Uterus (tissue), 4 donors: ENCODE results near the gene CHIC2. TPM values are rescaled to one million over a fixed set of nuclear protein-coding genes. Genes with fewer than 3 reads are reported as not detected.

ENCODE experiments used
- DNase-seq, 2 donors: peaks; one replicate each; pipeline ENCODE4 v3.0.0-alpha.2; 2019 to 2020
- H3K27ac ChIP-seq, 2 donors: fragments of 200-600 bp; sonication (generic); 1 replicate in 1 of 2; 2 replicates in 1 of 2; pipeline ENCODE4 v1.5.1; 2016 to 2018
- H3K27me3 ChIP-seq, 2 donors: fragments of 200-600 bp; sonication (generic); one replicate each; pipeline ENCODE4 v1.5.1; 2018 to 2019; ENCODE audit warnings: control low read depth in 1 of 2
- H3K36me3 ChIP-seq, 2 donors: fragments of 200-600 bp; sonication (generic); one replicate each; pipeline ENCODE4 v1.5.1; 2019; ENCODE audit warnings: control low read depth in 1 of 2
- H3K4me1 ChIP-seq, 2 donors: fragments of 200-600 bp; sonication (generic); one replicate each; pipeline ENCODE4 v1.5.1; 2018 to 2019; ENCODE audit warnings: control low read depth in 1 of 2
- H3K4me3 ChIP-seq, 2 donors: fragments of 200-600 bp; sonication (generic); 1 replicate in 1 of 2; 2 replicates in 1 of 2; pipeline ENCODE4 v1.5.1; 2018 to 2019; ENCODE audit warnings: mild to moderate bottlenecking in 1 of 2
- H3K9me3 ChIP-seq, 2 donors: fragments of 200-600 bp; sonication (generic); one replicate each; pipeline ENCODE4 v1.5.1; 2019; ENCODE audit warnings: control low read depth in 1 of 2
- CTCF ChIP-seq, 4 experiments: fragments of 200-600 bp in 2 of 4; fragments of 450-650 bp in 2 of 4; sonication (generic) in 2 of 4; IDR thresholded peaks; one replicate each; pipeline ENCODE4 v1.5.1; 2016 to 2019; ENCODE audit warnings: antibody characterized with exemption in 4 of 4, mild to moderate bottlenecking in 2 of 4, moderate library complexity in 1 of 4
- POLR2A ChIP-seq, 2 donors: fragments of 450-650 bp; IDR thresholded peaks; one replicate each; pipeline ENCODE4 v1.6.1; 2016; ENCODE audit warnings: antibody characterized with exemption in 2 of 2, mild to moderate bottlenecking in 1 of 2, moderate library complexity in 1 of 2
- intact Hi-C: fragments of 100-400 bp; cut with DNase I; formaldehyde crosslinking; loops from one replicate; pipeline ENCODE4 v1.15.1; 2023; ENCODE audit warnings: low total_unique reads
- small RNA-seq: library from RNA; depleted of rRNA; stranded (forward); fragments of <200 nt; gene quantifications from one replicate; pipeline ENCODE3, GENCODE V24; 2016
- total RNA-seq, 4 donors: library from RNA; depleted of rRNA in 3 of 4; stranded (reverse); fragments of >200 nt in 3 of 4; gene quantifications; one replicate each; pipeline versions ENCODE4 v1.1.0 to v1.2.4, GENCODE V29; 2014 to 2023
- donor health status: DM: yes; HTN: yes; CAD: no.

Gene CHIC2
- total RNA-seq, 4 donors from 2014 or later = 26.0 to 80.2 (median 52.8) TPM

GRCh38 chr4:53962516-53963225 is 101.7 kb downstream of the CHIC2 start:
- TF ChIP-seq POLR2A (IDR thresholded peaks at IDR 0.05) = no peak
- TF ChIP-seq CTCF (IDR thresholded peaks at IDR 0.05) = no peak
- Histone ChIP-seq H3K27ac (no peak overlapping the region), H3K27me3 (no peaks in the 10 kb centered on the region), H3K4me1 (no peaks in the 10 kb centered on the region), H3K4me3 (no peak overlapping the region), H3K36me3 (no peaks in the 10 kb centered on the region), H3K9me3 (no peaks in the 10 kb centered on the region)
- intact Hi-C loops = no loop called here
- DNase-seq = no peak

DNA sequence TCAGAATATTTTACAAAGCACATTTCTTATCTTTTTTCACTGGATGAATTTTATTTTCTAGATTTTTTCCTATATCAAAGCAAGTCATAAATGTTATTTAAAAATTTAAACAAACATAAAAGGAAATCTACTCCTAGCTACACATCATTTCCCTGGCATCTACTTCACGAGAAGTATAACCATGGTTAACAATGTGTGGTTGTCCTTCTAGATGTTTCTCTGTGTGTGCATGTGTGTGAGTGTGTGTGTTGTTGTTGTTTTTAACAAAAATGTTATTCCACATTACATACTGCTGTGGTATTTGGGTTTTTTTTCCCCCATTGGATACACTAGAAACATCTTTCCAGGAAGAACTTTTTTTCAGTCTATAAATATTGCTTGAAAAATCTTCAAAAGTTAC is 103.1 kb downstream of the CHIC2 start:
- no peaks in the 10 kb centered on the region for H3K27me3 ChIP-seq
- TF ChIP-seq CTCF (IDR thresholded peaks at IDR 0.05) (no peak), POLR2A (IDR thresholded peaks at IDR 0.05) (no peak)
- no peak overlapping the region for H3K4me3 ChIP-seq
- H3K27ac ChIP-seq = no peak overlapping the region
- no peaks in the 10 kb centered on the region for H3K36me3 ChIP-seq
- intact Hi-C loops = no loop called here
- H3K4me1 ChIP-seq = no peaks in the 10 kb centered on the region
- DNase-seq = no peak
- no peaks in the 10 kb centered on the region for H3K9me3 ChIP-seq

DNA sequence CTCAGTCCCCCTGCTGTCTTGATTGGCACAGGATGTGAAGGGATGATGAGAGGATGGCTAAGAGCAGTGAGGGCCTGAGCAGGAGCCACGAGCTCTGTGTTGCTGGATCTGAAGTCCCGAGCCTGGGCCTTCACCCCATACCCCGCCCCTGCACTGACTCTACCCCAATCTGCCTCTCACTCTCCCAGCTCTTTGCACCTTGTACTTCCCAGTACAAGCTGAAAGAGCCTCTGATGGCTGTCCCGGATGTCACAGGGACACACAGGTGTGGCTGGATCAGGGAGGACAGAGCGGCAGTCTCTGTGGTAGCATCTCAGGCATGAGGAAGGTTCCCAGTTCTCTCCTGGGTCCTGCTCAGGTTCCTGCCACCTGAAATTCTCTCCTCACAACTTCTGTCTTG is 103.6 kb downstream of the CHIC2 start:
- Histone ChIP-seq H3K9me3 (no peaks in the 10 kb centered on the region), H3K4me3 (no peak overlapping the region), H3K27ac (no peak overlapping the region), H3K27me3 (no peaks in the 10 kb centered on the region), H3K36me3 (no peaks in the 10 kb centered on the region), H3K4me1 (no peaks in the 10 kb centered on the region)
- DNase-seq = no peak
- intact Hi-C loops = no loop called here
- TF ChIP-seq CTCF (IDR thresholded peaks at IDR 0.05) (no peak), POLR2A (IDR thresholded peaks at IDR 0.05) (no peak)

Small RNA genes lying within 50 kb of the gene (small RNA-seq; reads per million reads assigned to genes)
- gene AC110792.1 = not detected
- gene AC110792.3 = not detected

Other genes starting within 250 kb of the CHIC2 start
- not detected for gene GSX2, start 35.6 kb upstream of the CHIC2 start, total RNA-seq
- gene PDGFRA, start 164.7 kb upstream of the CHIC2 start, total RNA-seq = 100 to 1,000 TPM in 3 of 4 donors, 10 to 100 TPM in 1; 96.8 to 409 (median 226) TPM